ENCODE measurements around the gene HECTD4. TPM values are rescaled to one million over a fixed set of nuclear protein-coding genes. Genes with fewer than 3 reads are reported as not detected.
"Not testable (repeated sequence)": the region's sequence is repeated elsewhere in the genome, so short reads cannot be mapped to it uniquely, and the experiment has no call there.

HECTD4 gene
- total RNA-seq, 1 experiment from 2014 or later, result 4.0 TPM

GRCh38 chr12:112161711-112162110 lies 220.5 kb downstream of the HECTD4 start:
- no peak for DNase-seq (ENCODE audit: low spot score)

- DNase-seq (ENCODE audit: low spot score), result no peak
Measured at GRCh38 chr12:112160611-112161010, 221.6 kb downstream of the HECTD4 start.

GRCh38 chr12:112159146-112159541 lies 223.1 kb downstream of the HECTD4 start:
- DNase-seq (ENCODE audit: low spot score), result no peak

GRCh38 chr12:112158461-112159145 lies 223.6 kb downstream of the HECTD4 start:
- not testable (repeated sequence) for DNase-seq (ENCODE audit: low spot score)

GRCh38 chr12:112153893-112154219 lies 228.4 kb downstream of the HECTD4 start:
- DNase-seq (ENCODE audit: low spot score), result no peak

- DNase-seq (ENCODE audit: low spot score), result no peak
Measured at GRCh38 chr12:112153181-112153892, 228.9 kb downstream of the HECTD4 start.

- DNase-seq (ENCODE audit: low spot score), result peak; percentile 2
Measured at GRCh38 chr12:112151766-112152541, 230.3 kb downstream of the HECTD4 start.

- DNase-seq (ENCODE audit: low spot score), result no peak
Measured at GRCh38 chr12:112149596-112149995, 232.6 kb downstream of the HECTD4 start.

GRCh38 chr12:112148031-112148513 lies 234.2 kb downstream of the HECTD4 start:
- peak; percentile 5 for DNase-seq (ENCODE audit: low spot score)

GRCh38 chr12:112146123-112146522 lies 236.1 kb downstream of the HECTD4 start:
- no peak for DNase-seq (ENCODE audit: low spot score)

- DNase-seq (ENCODE audit: low spot score), result no peak
Measured at GRCh38 chr12:112140728-112141127, 241.5 kb downstream of the HECTD4 start.

- DNase-seq (ENCODE audit: low spot score), result no peak
Measured at GRCh38 chr12:112134731-112135130, 247.5 kb downstream of the HECTD4 start.

- no peak for DNase-seq (ENCODE audit: low spot score)
Measured at GRCh38 chr12:112133418-112133817, 248.8 kb downstream of the HECTD4 start.

- DNase-seq (ENCODE audit: low spot score), result no peak
Measured at GRCh38 chr12:112131686-112132085, 250.5 kb downstream of the HECTD4 start.

- DNase-seq (ENCODE audit: low spot score), result peak; percentile 30
Measured at GRCh38 chr12:112130441-112130998, 251.7 kb downstream of the HECTD4 start.

- no peak for DNase-seq (ENCODE audit: low spot score)
Measured at GRCh38 chr12:112126911-112127310, 255.3 kb downstream of the HECTD4 start.

GRCh38 chr12:112126000-112126438 lies 256.2 kb downstream of the HECTD4 start:
- DNase-seq (ENCODE audit: low spot score), result no peak

- peak; percentile 95 for DNase-seq (ENCODE audit: low spot score)
Measured at GRCh38 chr12:112125250-112125999, 256.8 kb downstream of the HECTD4 start, which contains the start of gene TRAFD1. TSS of gene TRAFD1 (plus strand) at chr12:112125560. CDS start at chr12:112130523, 4,963 bp downstream.

- DNase-seq (ENCODE audit: low spot score), result no peak
Measured at GRCh38 chr12:112124918-112125249, 257.3 kb downstream of the HECTD4 start.

GRCh38 chr12:112122823-112123690 lies 259.2 kb downstream of the HECTD4 start:
- peak; percentile 95 for DNase-seq (ENCODE audit: low spot score)

Data from H4 (cell line).